Endothelial cell of umbilical vein (primary cell): ENCODE measurements around the gene HPGDS. TPM values are rescaled to one million over a fixed set of nuclear protein-coding genes. Genes with fewer than 3 reads are reported as not detected.
"Not testable (repeated sequence)": the region's sequence is repeated elsewhere in the genome, so short reads cannot be mapped to it uniquely, and the experiment has no call there.

Experiments
- BruUV-seq: library from RNA; stranded (reverse); fragments of 400-500 nt; replicated peaks from 2 replicates; lab custom pipeline; 2021; lab: Mats Ljungman, UMichigan
- CTCF ChIA-PET: fragments of 300-600, 350-600 bp; sonication (Branson Sonifier 250); formaldehyde crosslinking; loops from one replicate; lab custom pipeline; 2021; ENCODE audit warnings: antibody characterized with exemption, inconsistent platforms; lab: Charles Lee
- POLR2A ChIA-PET: fragments of 300-600, 350-600 bp; sonication (Branson Sonifier 250); formaldehyde crosslinking; loops from one replicate; lab custom pipeline; 2021; ENCODE audit warnings: antibody characterized with exemption, inconsistent platforms; lab: Charles Lee
- DNase-seq: peaks from one replicate; pipeline ENCODE4 v3.0.0-alpha.2; 2011; ENCODE audit warnings: low read depth, low spot score
- FAIRE-seq: peaks from 2 replicates; lab custom pipeline; 2011; peaks lifted over from hg19 to GRCh38; lab: Jason Lieb, UNC
- H2AFZ ChIP-seq: 2 replicates; pipeline ENCODE4 v1.6.0; 2012; ENCODE audit warnings: low read depth, low read length, control low read depth, inconsistent platforms
- H3K27ac ChIP-seq: 2 replicates; pipeline ENCODE4 v1.5.1; 2011; ENCODE audit warnings: low read depth, mild to moderate bottlenecking, control low read depth, low read length, moderate library complexity; ENCODE audit not compliant: insufficient read depth
- H3K27me3 ChIP-seq, 2 experiments: 2 replicates each; pipeline versions ENCODE4 v1.6.0 to v1.6.1; 2011; ENCODE audit warnings: low read length in 2 of 2, mixed read lengths in 1 of 2; ENCODE audit not compliant: control insufficient read depth in 2 of 2, insufficient read depth in 2 of 2
- H3K36me3 ChIP-seq, 2 experiments: 2 replicates in 1 of 2; 3 replicates in 1 of 2; pipeline ENCODE4 v1.5.1; 2011; ENCODE audit warnings: low read length in 2 of 2, mild to moderate bottlenecking in 1 of 2, moderate library complexity in 1 of 2; ENCODE audit not compliant: control insufficient read depth in 2 of 2, insufficient read depth in 2 of 2; ENCODE audit errors: extremely low read depth in 1 of 2
- H3K4me1 ChIP-seq: 3 replicates; pipeline ENCODE4 v1.5.1; 2011; ENCODE audit warnings: mild to moderate bottlenecking, low read length; ENCODE audit not compliant: control insufficient read depth, insufficient read depth; ENCODE audit errors: extremely low read depth
- H3K4me2 ChIP-seq: 2 replicates; pipeline ENCODE4 v1.6.1; 2011; ENCODE audit warnings: low read length, control low read depth, mixed read lengths; ENCODE audit not compliant: insufficient read depth
- H3K4me3 ChIP-seq, 3 experiments: fragments of 200-600 bp in 1 of 3; sonication (generic), shearing (Covaris generic) in 1 of 3; replicated peaks in 1 of 3; 2 replicates each; pipeline ENCODE4 v1.5.1; 2011 to 2016; ENCODE audit warnings: control low read depth in 3 of 3, low read length in 3 of 3, mild to moderate bottlenecking in 2 of 3, inconsistent platforms in 1 of 3, low read depth in 1 of 3, moderate library complexity in 1 of 3; ENCODE audit not compliant: insufficient read depth in 1 of 3
- H3K79me2 ChIP-seq: 2 replicates; pipeline ENCODE4 v1.6.0; 2012; ENCODE audit warnings: low read length, inconsistent platforms; ENCODE audit not compliant: control insufficient read depth, insufficient read depth
- H3K9ac ChIP-seq: replicated peaks from 2 replicates; pipeline ENCODE3; 2011; ENCODE audit warnings: low read length, control low read depth; ENCODE audit not compliant: insufficient read depth; ENCODE audit errors: extremely low read depth
- H3K9me1 ChIP-seq: replicated peaks from 3 replicates; pipeline ENCODE4 v1.6.0; 2011; ENCODE audit warnings: mild to moderate bottlenecking, low read length; ENCODE audit not compliant: control insufficient read depth, insufficient read depth; ENCODE audit errors: extremely low read depth
- H3K9me3 ChIP-seq: replicated peaks from 2 replicates; pipeline ENCODE4 v1.5.1; 2012; ENCODE audit warnings: low read length, inconsistent platforms; ENCODE audit not compliant: control insufficient read depth, insufficient read depth
- H4K20me1 ChIP-seq: replicated peaks from 2 replicates; pipeline ENCODE3; 2011; ENCODE audit warnings: mild to moderate bottlenecking, low read length; ENCODE audit not compliant: control insufficient read depth, insufficient read depth; ENCODE audit errors: extremely low read depth
- EZH2 ChIP-seq: IDR thresholded peaks from 2 replicates; pipeline ENCODE4 v1.6.1; 2012; ENCODE audit warnings: borderline replicate concordance, low read depth, mild to moderate bottlenecking, moderate library complexity, low read length, inconsistent platforms; ENCODE audit not compliant: severe bottlenecking
- FOS ChIP-seq: IDR thresholded peaks from 2 replicates; pipeline ENCODE4 v1.6.1; 2011; ENCODE audit warnings: mild to moderate bottlenecking, low read length, moderate library complexity, borderline replicate concordance; ENCODE audit not compliant: insufficient read depth
- GATA2 ChIP-seq: IDR thresholded peaks from 2 replicates; pipeline ENCODE4 v1.7.0; 2011; ENCODE audit warnings: low read depth, mild to moderate bottlenecking, moderate library complexity, mixed read lengths, low read length; ENCODE audit not compliant: insufficient read length, insufficient read depth
- JUN ChIP-seq: IDR thresholded peaks from 2 replicates; pipeline ENCODE4 v1.6.1; 2011; ENCODE audit warnings: borderline replicate concordance, low read depth; ENCODE audit not compliant: insufficient read length, insufficient read depth
- MYC ChIP-seq: IDR thresholded peaks from one replicate; pipeline ENCODE4 v1.6.1; 2011; ENCODE audit warnings: mild to moderate bottlenecking, low read depth, low read length
- POLR2A ChIP-seq: IDR thresholded peaks from 2 replicates; pipeline ENCODE4 v1.6.1; 2012; ENCODE audit warnings: low read depth, mild to moderate bottlenecking, control low read depth, low read length
- POLR2AphosphoS5 ChIP-seq: IDR thresholded peaks from 2 replicates; pipeline ENCODE4 v1.6.1; 2012; ENCODE audit warnings: low read depth, mild to moderate bottlenecking, control low read depth, low read length, moderate library complexity; ENCODE audit not compliant: insufficient read depth
- dilution Hi-C: fragments of 300-500 bp; cut with MboI; formaldehyde crosslinking; loops from one replicate; pipeline ENCODE4 v1.15.0; 2019; ENCODE audit warnings: low sequenced_read_pairs; ENCODE audit not compliant: extremely low pct_ligation_motif_present
- intact Hi-C: fragments of 100-400 bp; cut with micrococcal nuclease; formaldehyde crosslinking; loops from one replicate; pipeline ENCODE4 v1.10.0; 2022
- polyA plus RNA-seq, 4 experiments: library from polyadenylated mRNA; depleted of rRNA in 3 of 4; stranded (reverse) in 3 of 4; unstranded in 1 of 4; fragments of >200 nt; gene quantifications; 2 replicates each; pipeline versions ENCODE4 v1.2.1 to v1.2.3, GENCODE V29; 2011 to 2012; ENCODE audit warnings: missing spikeins in 1 of 4
- total RNA-seq: library from RNA; stranded (reverse); gene quantifications from 2 replicates; pipeline ENCODE4 v1.2.3, GENCODE V29; 2021
- TF ChIP-seq, protein P1 (sequence below): IDR thresholded peaks from 2 replicates; pipeline ENCODE4 v1.6.1; 2011; ENCODE audit not compliant: insufficient read depth, insufficient read length
- TF ChIP-seq, protein P2 (sequence below), 2 donors: IDR thresholded peaks; 1 replicate in 1 of 2; 2 replicates in 1 of 2; pipeline ENCODE4 v1.5.1; 2011; ENCODE audit warnings: low read length in 2 of 2, mild to moderate bottlenecking in 2 of 2, moderate library complexity in 2 of 2, control low read depth in 1 of 2, inconsistent platforms in 1 of 2, low read depth in 1 of 2; ENCODE audit not compliant: insufficient read depth in 1 of 2; ENCODE audit errors: extremely low read depth in 1 of 2

Gene HPGDS
- total and polyA plus RNA-seq, 2 donors (not counting 3 experiments of a cell fraction or from before 2014, with no cell fraction given), result not detected

DNA sequence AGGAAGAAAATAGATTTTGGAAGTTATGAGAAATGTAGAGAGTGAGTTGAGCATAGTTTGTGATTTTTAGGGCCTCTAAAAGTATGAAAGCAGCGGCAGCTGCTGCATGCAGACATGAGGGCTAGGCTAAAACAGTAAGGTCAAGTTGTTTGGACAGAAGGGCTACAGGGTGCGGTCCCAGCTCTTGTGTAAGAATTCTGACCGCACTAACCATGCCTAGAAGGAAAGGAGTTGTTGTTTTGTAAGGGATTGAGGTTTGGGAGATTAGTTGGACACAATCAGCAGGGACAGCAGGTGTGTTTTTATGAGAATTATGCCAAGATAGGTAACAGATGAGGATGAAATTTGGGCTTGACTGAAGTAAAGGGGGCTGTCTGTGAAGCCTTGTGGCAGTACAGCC lies 42.8 kb upstream of the HPGDS start:
- H3K9me3 ChIP-seq, POLR2A ChIA-PET, H3K4me3 ChIP-seq, H3K79me2 ChIP-seq, H3K27me3 ChIP-seq, H4K20me1 ChIP-seq, H3K27ac ChIP-seq, CTCF ChIA-PET, H3K9ac ChIP-seq, DNase-seq, intact Hi-C loops, FAIRE-seq, BruUV-seq, dilution Hi-C loops, H2AFZ ChIP-seq, H3K36me3 ChIP-seq, H3K4me1 ChIP-seq, H3K9me1 ChIP-seq, H3K4me2 ChIP-seq: not testable (repeated sequence)

DNA sequence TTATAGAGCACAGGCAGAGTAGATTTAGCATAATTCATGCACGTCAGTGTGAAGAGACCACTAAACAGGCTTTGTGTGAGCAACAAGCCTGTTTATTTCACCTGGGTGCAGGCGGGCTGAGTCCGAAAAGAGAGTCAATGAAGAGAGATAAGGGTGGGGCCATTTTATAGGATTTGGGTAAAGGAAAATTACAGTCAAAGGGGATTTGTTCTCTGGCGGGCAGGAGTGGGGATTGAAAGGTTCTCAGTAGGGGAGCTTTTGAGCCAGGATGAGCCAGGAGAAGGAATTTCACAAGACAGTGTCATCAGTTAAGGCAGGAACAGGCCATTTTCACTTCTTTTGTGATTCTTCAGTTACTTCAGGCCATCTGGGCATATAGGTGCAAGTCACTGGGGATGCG lies 40.3 kb upstream of the HPGDS start:
- H3K9me3 ChIP-seq, CTCF ChIA-PET, H3K9ac ChIP-seq, intact Hi-C loops, H2AFZ ChIP-seq, H3K4me1 ChIP-seq, POLR2A ChIA-PET, H3K79me2 ChIP-seq, H3K4me2 ChIP-seq, H3K27ac ChIP-seq, H4K20me1 ChIP-seq, BruUV-seq, dilution Hi-C loops, H3K36me3 ChIP-seq, DNase-seq, FAIRE-seq, H3K27me3 ChIP-seq, H3K9me1 ChIP-seq, H3K4me3 ChIP-seq: not testable (repeated sequence)

DNA sequence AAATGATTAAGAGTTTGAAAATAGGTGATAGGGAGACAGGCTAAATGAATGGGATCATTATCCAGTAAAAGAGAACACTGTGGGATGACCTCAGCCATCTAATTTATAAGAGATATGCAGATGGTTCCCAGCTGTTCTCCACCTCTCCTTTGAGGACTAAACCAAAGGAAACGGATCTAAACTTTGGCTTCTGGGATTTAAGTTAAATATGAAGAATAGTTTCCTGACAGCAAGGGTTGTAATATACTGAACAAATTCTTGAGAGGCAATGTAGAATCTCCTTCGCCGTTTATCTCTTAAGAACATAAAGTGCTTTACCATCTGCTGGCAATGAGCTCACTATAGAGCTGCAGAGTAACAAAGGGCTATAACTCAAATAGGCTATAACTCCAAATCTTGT lies 35.4 kb upstream of the HPGDS start:
- POLR2A ChIA-PET, result no interaction called here
- intact Hi-C loops (no loop called here), dilution Hi-C loops (no loop called here)
- H3K9ac ChIP-seq, result no peak overlapping the region
- no peaks in the 10 kb centered on the region for H3K36me3 ChIP-seq
- H4K20me1 ChIP-seq, result no peaks in the 10 kb centered on the region
- H2AFZ ChIP-seq, result no peak overlapping the region
- DNase-seq, result no peak
- no peaks in the 10 kb centered on the region for H3K4me1 ChIP-seq
- H3K4me3 ChIP-seq, result no peak overlapping the region
- no peak overlapping the region for H3K4me2 ChIP-seq
- CTCF ChIA-PET, result interaction anchor here (0.9 to 1.7 kb wide), 6 partner anchors 12 to 73 kb away, joined by 3 to 6 read pairs (median 4); no protein-coding TSS in a partner anchor
- TF ChIP-seq EZH2 (no peak), POLR2A (no peak), MYC (no peak), POLR2AphosphoS5 (no peak), FOS (no peak), GATA2 (no peak), JUN (no peak)
- TF ChIP-seq, protein P1, sequence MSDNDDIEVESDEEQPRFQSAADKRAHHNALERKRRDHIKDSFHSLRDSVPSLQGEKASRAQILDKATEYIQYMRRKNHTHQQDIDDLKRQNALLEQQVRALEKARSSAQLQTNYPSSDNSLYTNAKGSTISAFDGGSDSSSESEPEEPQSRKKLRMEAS, result no peak
- TF ChIP-seq, protein P2, sequence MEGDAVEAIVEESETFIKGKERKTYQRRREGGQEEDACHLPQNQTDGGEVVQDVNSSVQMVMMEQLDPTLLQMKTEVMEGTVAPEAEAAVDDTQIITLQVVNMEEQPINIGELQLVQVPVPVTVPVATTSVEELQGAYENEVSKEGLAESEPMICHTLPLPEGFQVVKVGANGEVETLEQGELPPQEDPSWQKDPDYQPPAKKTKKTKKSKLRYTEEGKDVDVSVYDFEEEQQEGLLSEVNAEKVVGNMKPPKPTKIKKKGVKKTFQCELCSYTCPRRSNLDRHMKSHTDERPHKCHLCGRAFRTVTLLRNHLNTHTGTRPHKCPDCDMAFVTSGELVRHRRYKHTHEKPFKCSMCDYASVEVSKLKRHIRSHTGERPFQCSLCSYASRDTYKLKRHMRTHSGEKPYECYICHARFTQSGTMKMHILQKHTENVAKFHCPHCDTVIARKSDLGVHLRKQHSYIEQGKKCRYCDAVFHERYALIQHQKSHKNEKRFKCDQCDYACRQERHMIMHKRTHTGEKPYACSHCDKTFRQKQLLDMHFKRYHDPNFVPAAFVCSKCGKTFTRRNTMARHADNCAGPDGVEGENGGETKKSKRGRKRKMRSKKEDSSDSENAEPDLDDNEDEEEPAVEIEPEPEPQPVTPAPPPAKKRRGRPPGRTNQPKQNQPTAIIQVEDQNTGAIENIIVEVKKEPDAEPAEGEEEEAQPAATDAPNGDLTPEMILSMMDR (IDR thresholded peaks at IDR 0.05; ENCODE audit: extremely low read depth in 1 of 2, insufficient read depth in 1 of 2, low read depth in 1 of 2, low read length in 2 of 2), result no peak
- H3K9me3 ChIP-seq, result no peaks in the 10 kb centered on the region
- H3K27me3 ChIP-seq, result no peaks in the 10 kb centered on the region
- no peaks in the 10 kb centered on the region for H3K79me2 ChIP-seq
- H3K9me1 ChIP-seq, result no peaks in the 10 kb centered on the region
- no peak for FAIRE-seq
- BruUV-seq, result no TSS peak
- H3K27ac ChIP-seq, result no peak overlapping the region
